Measurements from ENCODE around the gene ZMYND12. TPM values are rescaled to one million over a fixed set of nuclear protein-coding genes. Genes with fewer than 3 reads are reported as not detected.
"Not testable (repeated sequence)": the region's sequence is repeated elsewhere in the genome, so short reads cannot be mapped to it uniquely, and the experiment has no call there.

Gene ZMYND12, protein sequence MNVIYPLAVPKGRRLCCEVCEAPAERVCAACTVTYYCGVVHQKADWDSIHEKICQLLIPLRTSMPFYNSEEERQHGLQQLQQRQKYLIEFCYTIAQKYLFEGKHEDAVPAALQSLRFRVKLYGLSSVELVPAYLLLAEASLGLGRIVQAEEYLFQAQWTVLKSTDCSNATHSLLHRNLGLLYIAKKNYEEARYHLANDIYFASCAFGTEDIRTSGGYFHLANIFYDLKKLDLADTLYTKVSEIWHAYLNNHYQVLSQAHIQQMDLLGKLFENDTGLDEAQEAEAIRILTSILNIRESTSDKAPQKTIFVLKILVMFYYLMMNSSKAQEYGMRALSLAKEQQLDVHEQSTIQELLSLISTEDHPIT
- polyA plus RNA-seq (2014; cell fraction: cytosol; rRNA removed): 0.25 and 0.83 TPM in 2 replicates
- polyA plus RNA-seq (2014; cell fraction: nucleus; rRNA removed): not detected in 2 replicates

DNA sequence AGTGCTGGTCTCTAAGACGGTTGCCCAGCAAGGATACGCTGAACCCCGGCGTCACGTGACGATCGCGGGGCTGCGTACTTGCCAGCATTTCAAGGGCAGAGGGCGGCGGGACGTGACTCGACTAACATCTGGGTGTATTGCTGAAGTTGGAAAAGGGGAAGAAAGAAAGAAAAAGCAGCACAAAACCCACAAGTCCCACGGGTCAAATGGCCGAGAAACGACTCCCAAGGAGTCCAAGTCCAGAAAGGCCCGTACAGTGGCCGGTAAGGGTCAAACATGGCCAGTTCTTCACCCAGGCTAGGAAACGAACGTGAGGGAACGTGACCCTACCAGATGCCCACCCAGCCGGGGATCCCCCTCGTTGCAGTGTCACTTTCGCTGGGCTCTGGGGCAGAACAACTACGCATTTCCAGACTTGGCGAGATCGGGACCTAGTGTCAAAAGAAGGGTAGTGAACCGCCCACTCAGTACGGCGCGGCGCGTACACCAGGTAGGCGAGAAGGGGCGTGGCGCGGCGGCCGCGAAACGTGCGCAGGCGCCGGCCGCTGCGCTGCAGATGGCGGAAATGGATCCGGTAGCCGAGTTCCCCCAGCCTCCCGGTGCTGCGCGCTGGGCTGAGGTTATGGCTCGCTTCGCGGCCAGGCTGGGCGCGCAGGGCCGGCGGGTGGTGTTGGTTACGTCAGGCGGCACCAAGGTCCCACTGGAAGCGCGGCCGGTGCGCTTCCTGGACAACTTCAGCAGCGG, at the start of gene ZMYND12, which contains the start of gene PPCS:
Gene ZMYND12, minus strand, starts transcription at position 13 of the 744 bp plus-strand sequence. CDS start 25 bp downstream, outside the sequence.
Gene PPCS, plus strand, starts transcription at position 534 of the 744 bp plus-strand sequence. Its CDS starts 23 bp downstream, at position 557.
- DNase-seq (ENCODE audit: low spot score): peak; percentile 78

DNA sequence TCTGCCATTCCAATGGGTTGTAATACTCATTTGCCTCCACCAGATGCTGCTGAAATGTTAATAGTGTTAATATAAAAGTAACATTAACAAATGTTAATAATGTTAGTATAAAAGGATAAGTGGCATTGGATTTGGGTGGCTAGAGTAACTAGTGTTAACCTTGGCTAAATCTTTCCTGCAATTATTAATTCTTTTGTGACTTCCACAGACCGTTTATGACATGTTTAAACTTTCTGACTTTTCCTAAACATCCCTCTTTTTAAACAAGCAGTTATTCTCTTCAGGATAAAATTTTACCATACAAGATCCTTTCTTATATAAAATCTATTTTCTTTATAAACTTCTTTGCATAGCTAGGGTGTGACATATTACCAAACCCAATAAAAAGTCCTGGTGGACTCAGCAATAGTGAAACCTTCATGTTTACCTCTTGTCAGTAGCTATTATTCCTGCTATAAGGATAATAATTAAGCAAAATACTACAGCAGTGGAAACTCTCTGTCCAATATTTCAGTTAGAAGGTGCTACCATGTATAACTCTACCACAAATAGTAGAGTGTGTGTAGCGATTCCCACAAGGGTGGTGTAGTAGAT, 48.8 kb upstream of the ZMYND12 start:
- DNase-seq (ENCODE audit: low spot score): no peak

DNA sequence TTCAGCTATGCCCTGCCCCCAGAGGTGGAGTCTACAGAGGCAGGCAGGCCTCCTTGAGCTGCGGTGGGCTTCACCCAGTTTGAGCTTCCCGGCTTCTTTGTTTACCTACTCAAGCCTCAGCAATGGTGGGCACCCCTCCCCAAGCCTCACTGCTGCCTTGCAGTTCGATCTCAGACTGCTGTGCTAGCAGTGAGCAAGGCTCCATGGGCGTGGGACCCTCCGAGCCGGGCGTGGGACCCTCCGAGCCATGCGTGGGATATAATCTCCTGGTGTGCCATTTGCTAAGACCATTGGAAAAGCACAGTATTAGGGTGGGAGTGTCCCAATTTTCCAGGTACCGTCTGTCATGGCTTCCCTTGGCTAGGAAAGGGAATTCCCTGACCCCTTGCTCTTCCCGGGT, 46.2 kb upstream of the ZMYND12 start:
- DNase-seq (ENCODE audit: low spot score): not testable (repeated sequence)

DNA sequence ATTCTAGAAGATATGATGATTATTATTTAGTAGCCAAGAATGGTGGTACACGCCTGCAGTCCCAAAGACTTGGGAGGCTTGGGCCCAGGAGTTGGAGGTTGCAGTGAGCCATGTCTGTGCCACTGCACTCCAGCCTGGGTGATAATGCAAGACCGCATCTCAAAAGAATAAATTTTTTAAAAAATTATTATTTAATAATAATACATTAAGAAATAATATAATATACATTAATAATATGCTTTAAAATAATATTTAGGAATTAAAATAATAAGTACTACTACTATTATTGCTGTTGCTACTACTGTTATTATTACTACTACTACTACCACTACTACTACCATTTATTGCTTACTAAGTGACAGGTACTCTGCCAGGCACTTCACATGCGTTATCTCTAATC, 34.4 kb upstream of the ZMYND12 start:
- no peak for DNase-seq (ENCODE audit: low spot score)

DNA sequence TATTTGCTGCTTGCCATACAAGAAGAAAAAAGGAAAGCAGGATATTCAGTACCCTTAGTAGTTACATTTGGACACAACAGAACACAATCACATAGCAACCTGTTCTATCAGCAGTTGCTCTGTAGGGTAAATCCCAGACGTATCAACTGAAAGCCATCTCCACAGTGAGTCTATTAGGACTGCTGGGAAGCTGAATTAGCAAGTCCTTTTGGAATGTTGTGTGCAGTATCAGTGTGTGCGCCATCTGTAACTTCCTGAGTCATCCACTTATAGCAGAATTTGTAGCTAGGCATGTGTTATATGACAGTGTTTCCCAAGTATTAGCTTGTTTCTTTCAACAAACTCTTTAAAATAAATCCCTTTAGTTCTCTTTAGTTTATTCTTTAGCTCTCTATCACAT, 28.6 kb upstream of the ZMYND12 start:
- no peak for DNase-seq (ENCODE audit: low spot score)

DNA sequence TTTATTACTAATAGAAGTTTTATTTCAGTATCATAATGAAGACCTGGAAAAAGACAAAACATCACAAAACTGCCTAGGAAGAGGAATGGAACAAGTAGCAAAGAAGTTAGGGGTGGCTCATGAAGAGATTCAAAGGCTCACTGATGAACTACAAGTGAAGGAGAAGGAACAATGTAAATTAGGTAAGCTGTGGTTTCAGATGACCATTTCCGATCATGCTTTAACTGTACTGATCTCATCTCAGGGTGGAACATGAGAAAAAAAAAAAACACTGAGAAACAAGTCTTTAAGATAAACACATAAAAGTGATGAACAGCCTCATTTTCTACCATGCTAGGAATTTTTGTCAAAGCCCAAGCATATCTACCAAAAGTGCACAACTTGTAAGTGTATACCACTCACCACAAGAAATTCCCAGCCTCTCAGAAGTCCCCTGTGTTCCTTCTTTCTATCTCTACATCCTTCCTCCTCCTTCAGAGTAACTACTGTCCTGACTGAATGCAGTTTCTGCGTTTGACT, 26.9 kb upstream of the ZMYND12 start:
- no peak for DNase-seq (ENCODE audit: low spot score)

DNA sequence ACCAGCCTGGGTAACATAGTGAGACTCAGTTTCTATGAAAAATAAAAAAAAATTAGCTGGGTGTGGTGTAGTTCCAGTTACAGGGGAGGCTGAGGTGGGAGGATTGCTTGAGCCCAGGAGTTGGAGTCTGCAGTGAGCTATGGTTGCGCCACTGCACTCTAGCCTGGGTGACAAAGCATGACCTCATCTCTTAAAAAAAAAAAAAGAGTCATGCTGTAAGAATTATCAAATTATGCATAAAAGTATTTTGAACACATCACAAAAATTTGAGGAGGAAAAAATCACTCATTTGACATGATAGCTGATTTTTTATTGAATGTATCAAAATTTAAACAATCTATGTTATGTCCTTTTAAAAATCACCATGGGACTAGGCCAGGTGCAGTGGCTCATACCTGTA, 25.1 kb upstream of the ZMYND12 start:
- no peak for DNase-seq (ENCODE audit: low spot score)

DNA sequence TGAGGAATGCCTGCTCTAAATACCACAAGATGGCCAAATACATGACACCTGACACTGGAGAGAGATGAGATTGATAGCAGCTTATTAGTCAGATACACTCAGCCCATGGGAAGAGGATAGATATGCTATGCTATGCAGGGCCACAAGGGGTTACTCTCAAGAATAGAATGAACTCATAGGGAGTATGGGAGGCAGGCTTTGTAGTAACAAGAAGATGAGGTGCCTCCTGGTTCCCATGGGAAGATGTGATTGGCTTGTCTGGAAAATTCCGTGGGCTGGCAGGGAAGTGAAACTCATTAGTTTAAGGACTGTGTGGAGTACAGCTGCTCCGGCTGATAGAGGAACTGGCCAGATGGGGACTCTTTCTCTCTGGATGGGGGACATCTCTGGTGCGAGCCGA, 23.8 kb upstream of the ZMYND12 start:
- DNase-seq (ENCODE audit: low spot score): peak; percentile 33

DNA sequence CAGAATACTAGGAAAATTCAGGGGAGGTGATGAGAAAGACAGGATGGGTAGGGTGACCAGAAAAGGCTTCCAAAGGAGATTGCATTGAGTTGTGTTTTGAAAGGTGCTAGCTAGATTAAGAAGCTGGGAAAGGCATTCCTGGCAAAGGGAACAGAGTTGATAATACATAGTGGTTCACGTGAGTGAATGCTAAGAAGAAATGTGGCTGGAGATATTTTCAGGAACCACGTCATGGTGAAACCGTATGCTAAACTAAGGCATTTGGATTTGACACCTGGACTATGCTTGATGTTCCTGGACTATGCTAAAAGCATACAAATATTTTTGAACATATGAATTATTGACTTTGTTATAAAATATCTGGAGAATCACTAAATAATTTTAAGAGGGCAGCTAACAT, 22.0 kb upstream of the ZMYND12 start:
- no peak for DNase-seq (ENCODE audit: low spot score)

DNA sequence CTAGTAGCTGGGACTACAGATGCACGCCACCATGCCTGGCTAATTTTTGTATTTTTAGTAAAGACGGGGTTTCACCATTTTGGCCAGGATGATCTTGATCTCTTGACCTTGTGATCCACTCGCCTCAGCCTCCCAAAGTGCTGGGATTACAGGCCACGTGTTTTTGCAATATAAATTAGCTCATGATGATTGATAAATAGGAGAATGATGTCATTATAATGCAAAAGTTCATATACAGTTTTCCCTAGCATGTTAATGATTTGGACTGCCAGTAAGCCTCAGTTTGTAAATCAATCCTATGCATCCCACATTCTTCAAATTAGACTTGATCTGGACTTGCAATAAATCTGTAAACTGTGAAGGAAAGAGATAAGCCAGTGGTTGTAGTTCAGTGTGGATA, 21.5 kb upstream of the ZMYND12 start:
- DNase-seq (ENCODE audit: low spot score): not testable (repeated sequence)

DNA sequence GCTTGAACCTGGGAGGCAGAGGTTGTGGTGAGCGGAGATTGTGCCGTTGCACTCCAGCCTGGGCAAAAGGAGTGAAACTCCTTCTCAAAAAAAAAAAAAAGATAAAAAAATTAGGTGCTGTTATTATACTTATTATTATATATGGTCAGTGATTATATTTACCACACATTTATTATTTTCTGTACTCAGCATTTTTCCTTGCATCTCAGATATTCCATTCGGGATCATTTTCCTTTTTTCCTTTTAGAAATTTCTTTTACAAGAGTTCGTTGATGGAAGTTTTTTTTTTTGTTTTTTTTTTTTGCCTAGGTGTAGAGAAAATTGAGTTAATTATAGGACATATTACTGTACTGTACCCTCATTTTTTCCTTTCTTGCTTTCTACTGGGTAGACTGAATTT, 20.8 kb upstream of the ZMYND12 start:
- DNase-seq (ENCODE audit: low spot score): no peak

DNA sequence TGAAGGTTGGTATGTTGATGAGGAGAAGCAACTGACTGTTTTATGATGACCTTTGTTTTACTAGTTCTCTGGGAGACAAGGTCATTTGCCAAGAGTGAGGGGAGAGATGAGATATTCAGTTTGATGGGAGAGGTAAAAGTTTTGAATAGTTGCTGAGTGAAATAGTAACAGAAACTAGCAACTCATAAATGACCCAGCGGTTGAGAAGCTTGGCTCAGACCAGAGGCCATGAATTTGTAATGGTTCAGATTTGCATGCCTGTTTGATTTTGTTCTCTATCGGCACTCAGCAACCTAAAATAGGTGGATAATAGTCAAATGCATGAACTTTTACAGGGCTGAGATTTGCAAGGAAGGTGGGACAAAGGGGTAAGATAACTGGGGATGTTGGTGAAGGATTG, 13.9 kb upstream of the ZMYND12 start:
- DNase-seq (ENCODE audit: low spot score): no peak

DNA sequence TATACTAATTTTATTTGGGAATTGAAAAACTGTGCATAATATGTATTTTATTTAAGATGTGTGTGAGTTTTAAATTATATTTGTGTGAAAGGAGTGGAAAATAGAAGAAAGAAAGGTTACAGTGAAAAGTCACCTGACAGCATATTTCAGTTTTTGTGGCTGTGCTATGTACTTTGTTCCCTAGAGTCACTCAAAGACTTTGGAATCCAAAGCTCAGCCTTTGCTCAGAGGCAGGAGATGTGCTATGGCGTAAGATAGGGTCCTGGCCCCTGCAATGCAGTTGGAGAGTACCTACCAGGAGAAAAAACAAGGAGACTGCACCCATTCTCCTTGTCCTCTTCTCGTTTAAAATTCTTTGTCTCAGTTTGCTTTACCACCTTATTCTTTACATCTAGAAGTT, 10.2 kb upstream of the ZMYND12 start:
- no peak for DNase-seq (ENCODE audit: low spot score)

DNA sequence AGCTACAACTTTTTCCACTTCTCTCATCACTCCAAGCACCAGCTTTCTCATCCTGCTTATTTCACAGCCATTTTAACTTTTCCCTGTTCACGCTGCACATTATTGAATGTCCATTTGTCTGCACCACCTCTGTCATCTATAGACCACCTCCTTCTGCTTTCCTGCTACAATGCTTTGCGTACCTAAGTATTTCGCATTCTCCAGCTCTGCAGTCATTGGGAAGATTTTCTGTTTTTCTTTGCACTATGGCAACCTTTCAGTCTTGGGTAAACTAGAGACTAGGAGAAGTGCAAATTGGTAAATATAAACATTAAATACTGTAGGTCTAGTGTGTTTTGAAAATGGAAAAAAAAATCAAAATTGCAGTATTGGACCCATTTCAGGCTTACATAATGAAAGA, 8.1 kb upstream of the ZMYND12 start:
- DNase-seq (ENCODE audit: low spot score): no peak

DNA sequence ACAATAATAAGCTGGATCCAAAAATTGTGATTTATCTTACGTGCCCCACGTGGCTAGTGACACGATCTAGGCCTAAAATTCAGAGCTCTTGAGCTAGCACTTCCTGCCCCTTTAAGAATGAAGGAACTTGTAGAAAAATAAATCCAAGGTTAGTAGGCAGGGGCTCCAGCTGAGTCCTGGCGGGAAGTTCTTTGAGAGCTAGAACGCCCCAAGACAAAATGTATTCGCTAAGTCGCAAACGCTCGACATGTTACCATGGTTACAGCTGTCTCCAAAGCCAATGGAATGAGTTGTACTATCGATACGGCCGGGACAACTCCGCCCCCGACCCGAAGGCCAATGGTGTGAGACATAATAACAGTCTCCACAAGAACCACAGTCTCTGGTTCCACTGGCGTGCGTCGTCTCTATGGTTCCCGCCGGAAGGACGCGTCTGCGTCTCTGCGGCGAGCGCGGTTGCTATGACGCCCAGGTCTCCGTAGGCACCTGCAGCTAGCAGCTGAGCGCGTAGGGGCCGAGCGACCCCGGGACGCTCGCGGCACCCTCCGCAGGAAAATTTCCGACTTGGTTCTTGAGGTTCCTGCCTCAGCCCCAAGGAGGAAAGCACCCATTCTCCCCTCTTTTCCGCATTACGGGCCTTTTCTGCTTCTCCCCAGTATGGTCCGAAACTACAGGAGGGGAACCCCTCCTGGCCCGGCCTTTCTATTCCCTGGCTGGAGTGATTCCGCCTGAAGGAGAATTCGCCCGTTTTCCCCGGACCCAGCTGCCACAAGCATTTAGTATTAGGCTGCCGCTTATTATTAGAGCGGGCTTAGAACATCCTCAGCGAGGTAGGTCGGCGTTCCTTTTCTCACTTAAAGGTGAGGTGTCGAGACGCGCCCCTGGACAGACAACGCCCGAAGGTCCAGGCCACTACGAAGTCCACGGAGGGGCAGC, 7.3 kb upstream of the ZMYND12 start, which contains the start of gene CCDC30:
Gene CCDC30, plus strand, starts transcription at position 459 of the 936 bp plus-strand sequence. CDS start 17,266 bp downstream, outside the sequence.
- peak; percentile 96 for DNase-seq (ENCODE audit: low spot score)

DNA sequence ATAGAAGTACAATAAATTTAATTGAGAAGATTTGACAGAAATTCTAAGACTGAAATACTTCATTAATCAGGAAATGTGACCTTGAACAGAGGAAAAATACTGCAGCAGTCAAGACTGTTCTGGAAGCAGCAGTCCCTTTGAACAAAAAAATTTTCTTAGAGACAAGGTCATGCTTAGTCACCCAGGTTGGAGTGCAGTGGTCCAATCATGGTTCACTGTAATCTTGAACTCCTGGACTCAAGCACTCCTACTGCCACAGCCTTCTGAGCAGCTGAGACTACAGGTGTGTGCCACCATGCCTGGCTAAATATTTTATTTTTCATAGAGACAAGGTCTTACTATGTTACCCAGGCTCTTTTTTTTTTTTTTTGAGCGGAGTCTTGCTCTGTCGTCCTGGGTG, 5.4 kb upstream of the ZMYND12 start:
- no peak for DNase-seq (ENCODE audit: low spot score)

DNA sequence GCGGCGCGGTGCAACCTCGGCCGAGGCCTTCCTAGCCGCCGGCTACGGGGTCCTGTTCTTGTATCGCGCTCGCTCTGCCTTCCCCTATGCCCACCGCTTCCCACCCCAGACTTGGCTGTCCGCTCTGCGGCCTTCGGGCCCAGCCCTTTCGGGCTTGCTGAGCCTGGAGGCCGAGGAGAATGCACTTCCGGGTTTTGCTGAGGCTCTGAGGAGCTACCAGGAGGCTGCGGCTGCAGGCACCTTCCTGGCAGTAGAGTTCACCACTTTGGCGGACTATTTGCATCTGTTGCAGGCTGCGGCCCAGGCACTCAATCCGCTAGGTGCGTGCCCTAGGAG, 900 bp upstream of the ZMYND12 start:
- DNase-seq (ENCODE audit: low spot score): peak; percentile 35

DNA sequence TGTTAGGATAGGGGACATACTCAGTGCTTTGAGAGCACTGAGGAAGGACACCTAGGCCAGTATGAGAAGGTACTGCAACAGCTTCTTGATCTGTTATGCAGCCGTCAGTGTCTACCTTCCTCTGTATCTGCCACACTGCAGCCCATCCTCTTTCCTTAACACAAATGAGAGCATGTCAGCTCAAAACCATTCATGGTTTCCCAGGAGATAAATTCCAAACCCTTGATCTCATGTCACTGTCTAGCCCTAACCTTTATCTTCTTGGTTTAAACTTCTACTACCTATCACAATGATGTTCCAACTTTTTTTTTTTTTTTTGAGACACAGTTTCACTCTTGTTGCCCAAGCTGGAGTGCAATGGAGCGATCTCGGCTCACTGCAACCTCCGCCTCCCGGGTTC, 1.4 kb downstream of the ZMYND12 start:
- DNase-seq (ENCODE audit: low spot score): no peak

DNA sequence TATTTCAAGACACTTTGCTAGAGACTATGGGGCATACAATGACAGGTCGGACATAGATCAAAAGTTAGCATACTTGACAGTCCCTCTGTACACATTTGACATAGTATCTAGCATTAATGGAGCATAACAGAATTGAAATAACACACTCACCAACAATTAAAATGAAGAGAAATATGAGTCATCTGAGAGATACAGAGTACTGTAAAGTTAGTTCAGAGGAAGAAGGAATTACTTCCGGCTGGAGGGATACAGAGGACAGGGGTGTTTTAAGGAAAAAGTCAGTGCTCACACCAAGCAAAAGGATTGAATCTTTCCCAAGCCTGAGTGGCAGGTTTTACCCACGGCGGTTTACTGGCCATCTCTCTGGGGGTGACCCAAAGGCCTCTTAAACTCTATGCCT, 2.4 kb downstream of the ZMYND12 start:
- DNase-seq (ENCODE audit: low spot score): no peak

DNA sequence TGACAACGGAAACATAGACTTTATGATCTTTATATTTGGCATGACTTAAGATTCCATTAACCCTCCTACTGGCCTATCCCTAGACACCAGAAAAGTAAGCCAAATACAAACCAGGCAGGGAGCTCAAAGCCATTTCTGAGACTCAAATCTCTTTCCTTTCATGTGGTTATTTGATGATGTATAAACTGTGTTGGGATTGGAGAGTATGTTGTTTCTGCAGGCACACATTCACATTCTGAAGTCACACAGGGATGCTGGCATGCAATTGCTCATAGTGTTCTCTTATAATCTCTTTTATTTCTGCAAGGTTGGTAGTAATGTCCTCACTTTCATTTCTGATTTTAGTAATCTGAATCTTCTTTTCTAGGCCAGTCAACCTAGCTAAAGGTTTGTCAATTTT, 5.8 kb downstream of the ZMYND12 start:
- no peak for DNase-seq (ENCODE audit: low spot score)

DNA sequence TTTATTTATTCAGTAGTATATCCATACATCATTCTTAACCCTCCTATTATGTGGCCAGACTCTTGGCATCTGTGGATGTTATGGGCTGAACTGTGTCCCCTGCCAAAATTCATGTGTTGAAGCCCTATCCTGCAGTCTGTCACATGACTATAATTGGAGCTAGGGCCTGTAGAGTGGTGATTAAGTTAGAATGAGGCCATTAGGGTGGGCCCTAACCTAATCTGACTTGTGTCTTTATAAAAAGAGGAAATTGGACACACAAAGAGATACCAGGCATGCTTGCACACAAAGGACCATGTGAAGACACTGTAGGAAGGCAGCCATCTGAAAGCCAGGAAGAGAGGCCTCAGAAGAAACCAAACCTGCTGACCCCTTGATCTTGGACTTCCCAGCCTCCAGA, 6.6 kb downstream of the ZMYND12 start:
- DNase-seq (ENCODE audit: low spot score): peak; percentile 20
